GM12892 (cell line): ENCODE results near the gene NPPA.

Experiments
- POLR2A ChIP-seq: IDR thresholded peaks from 2 replicates; pipeline ENCODE4 v1.6.1; 2011; ENCODE audit warnings: low read depth, low read length, control low read depth
- POLR2AphosphoS5 ChIP-seq: IDR thresholded peaks from 2 replicates; pipeline ENCODE4 v1.6.1; 2011; ENCODE audit warnings: low read depth, low read length, control low read depth

DNA sequence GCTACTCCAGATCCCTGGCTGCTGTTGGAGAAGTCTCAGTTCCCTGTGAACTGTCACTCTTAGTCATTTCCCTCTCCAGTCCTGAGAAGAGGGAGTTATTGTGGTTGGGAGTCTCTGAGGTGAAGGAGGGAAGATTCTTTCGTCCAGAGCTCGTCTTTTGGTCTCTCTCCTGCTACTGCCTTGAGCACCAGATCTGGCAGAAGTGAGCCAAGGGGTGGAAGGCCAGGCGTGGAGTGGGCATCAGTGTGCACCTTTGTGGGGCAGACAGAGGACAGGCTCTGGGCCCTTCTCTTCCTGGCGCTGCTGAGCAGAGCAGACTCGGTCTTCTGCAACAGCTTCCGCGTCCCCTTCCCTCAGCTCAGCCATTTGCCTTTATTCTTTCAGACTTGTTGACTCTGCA is 22.5 kb downstream of the NPPA start:
- TF ChIP-seq POLR2A: no peak
- TF ChIP-seq POLR2AphosphoS5: no peak
